Caco-2 (cell line): ENCODE data around the gene FRMD6. TPM values are rescaled to one million over a fixed set of nuclear protein-coding genes. Genes with fewer than 3 reads are reported as not detected.

ENCODE experiments used
- BruUV-seq: library from RNA; stranded (reverse); fragments of 400-500 nt; replicated peaks from 2 replicates; lab custom pipeline; 2021; lab: Mats Ljungman, UMichigan
- CTCF ChIA-PET: fragments of 300-600 bp; sonication (Branson Sonifier 250); formaldehyde crosslinking; loops from one replicate; lab custom pipeline; 2022; ENCODE audit warnings: antibody characterized with exemption; lab: Charles Lee
- POLR2A ChIA-PET: fragments of 300-600 bp; sonication (Branson Sonifier 250); formaldehyde crosslinking; loops from one replicate; lab custom pipeline; 2022; ENCODE audit warnings: antibody characterized with exemption; lab: Charles Lee
- DNase-seq, 2 experiments: peaks; one replicate each; pipeline versions ENCODE4 v3.0.0 to v3.0.0-alpha.2; 2020 to 2022
- H3K27me3 ChIP-seq: replicated peaks from 2 replicates; pipeline ENCODE4 v1.6.0; 2011; ENCODE audit warnings: low read length; ENCODE audit not compliant: control insufficient read depth, insufficient read depth
- H3K36me3 ChIP-seq: 2 replicates; pipeline ENCODE4 v1.5.1; 2011; ENCODE audit warnings: low read length; ENCODE audit not compliant: control insufficient read depth, insufficient read depth
- H3K4me1 ChIP-seq: fragments of 250-450 bp; sonication (Bioruptor Pico); 2 replicates; pipeline ENCODE4 v1.5.1; 2020; ENCODE audit warnings: mild to moderate bottlenecking
- H3K4me3 ChIP-seq: 2 replicates; pipeline ENCODE4 v1.5.1; 2011; ENCODE audit warnings: low read depth, mild to moderate bottlenecking, control low read depth, low read length
- H3K9me3 ChIP-seq: fragments of 250-450 bp; sonication (Bioruptor Pico); 2 replicates; pipeline ENCODE4 v1.5.1; 2020; ENCODE audit warnings: mild to moderate bottlenecking, moderate library complexity
- H3K27ac Mint-ChIP-seq: one replicate; pipeline ENCODE4 v1.8.0; 2022; ENCODE audit warnings: mixed read lengths; ENCODE audit not compliant: unreplicated experiment
- H3K27me3 Mint-ChIP-seq: one replicate; pipeline ENCODE4 v1.8.0; 2022; ENCODE audit warnings: mixed read lengths; ENCODE audit not compliant: insufficient read depth, unreplicated experiment
- H3K36me3 Mint-ChIP-seq: one replicate; pipeline ENCODE4 v1.8.0; 2022; ENCODE audit warnings: mild to moderate bottlenecking, mixed read lengths; ENCODE audit not compliant: insufficient read depth, unreplicated experiment
- H3K4me1 Mint-ChIP-seq: one replicate; pipeline ENCODE4 v1.8.0; 2022; ENCODE audit warnings: low read depth, mixed read lengths; ENCODE audit not compliant: unreplicated experiment
- H3K4me3 Mint-ChIP-seq: one replicate; pipeline ENCODE4 v1.8.0; 2022; ENCODE audit warnings: mild to moderate bottlenecking, moderate library complexity, mixed read lengths; ENCODE audit not compliant: unreplicated experiment
- H3K9me3 Mint-ChIP-seq: one replicate; pipeline ENCODE4 v1.8.0; 2022; ENCODE audit warnings: mixed read lengths; ENCODE audit not compliant: unreplicated experiment
- intact Hi-C: fragments of 100-400 bp; cut with micrococcal nuclease; formaldehyde crosslinking; loops from one replicate; pipeline ENCODE4 v1.10.0; 2022; ENCODE audit not compliant: unreplicated experiment
- total RNA-seq: library from RNA; stranded (reverse); gene quantifications from 2 replicates; pipeline ENCODE4 v1.2.3, GENCODE V29; 2022
- TF ChIP-seq, protein P1 (sequence below), 2 experiments: fragments of 200-600 bp in 1 of 2; IDR thresholded peaks; 1 replicate in 1 of 2; 2 replicates in 1 of 2; pipeline versions ENCODE4 v1.5.1 to v1.8.0; 2011 to 2022; ENCODE audit warnings: antibody characterized with exemption in 1 of 2, control low read depth in 1 of 2, inconsistent platforms in 1 of 2, low read depth in 1 of 2, low read length in 1 of 2, mild to moderate bottlenecking in 1 of 2, moderate library complexity in 1 of 2; ENCODE audit not compliant: insufficient read depth in 1 of 2, severe bottlenecking in 1 of 2, unreplicated experiment in 1 of 2

The FRMD6 gene
- total RNA-seq, 1 experiment from 2014 or later = 35.7 TPM

DNA sequence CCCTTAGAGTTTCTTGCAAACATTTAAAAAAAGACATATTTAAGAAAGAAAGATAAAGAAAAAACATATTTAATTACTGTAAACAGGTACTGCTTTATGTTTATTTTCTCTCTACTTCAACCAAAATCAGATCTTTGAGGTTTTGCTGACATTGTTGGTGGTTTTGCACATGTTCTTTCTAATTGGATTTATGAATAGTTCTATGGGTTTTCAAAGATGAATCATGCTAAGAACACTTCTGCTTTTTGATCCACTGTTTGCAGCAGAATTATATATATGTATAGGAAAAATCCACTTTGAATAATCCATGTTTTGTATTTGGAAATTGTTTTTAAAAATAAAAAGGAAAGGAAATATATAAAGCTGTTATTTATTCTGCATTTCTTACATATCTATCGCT is 78.4 kb downstream of the FRMD6 start:
- BruUV-seq = no TSS peak
- Mint-ChIP-seq H3K36me3 (peaks cover 56% of the 10 kb centered on the region), H3K4me3 (no peak overlapping the region), H3K9me3 (no peaks in the 10 kb centered on the region), H3K27ac (no peak overlapping the region), H3K27me3 (no peaks in the 10 kb centered on the region), H3K4me1 (no peaks in the 10 kb centered on the region)
- Histone ChIP-seq H3K4me3 (no peak overlapping the region), H3K4me1 (no peaks in the 10 kb centered on the region), H3K27me3 (no peaks in the 10 kb centered on the region), H3K36me3 (no peaks in the 10 kb centered on the region; the same call in none of the 2 replicates), H3K9me3 (no peaks in the 10 kb centered on the region)
- intact Hi-C loops = no loop called here
- no peak for DNase-seq
- ChIA-PET CTCF (no interaction called here), POLR2A (no interaction called here)
- TF ChIP-seq, protein P1, sequence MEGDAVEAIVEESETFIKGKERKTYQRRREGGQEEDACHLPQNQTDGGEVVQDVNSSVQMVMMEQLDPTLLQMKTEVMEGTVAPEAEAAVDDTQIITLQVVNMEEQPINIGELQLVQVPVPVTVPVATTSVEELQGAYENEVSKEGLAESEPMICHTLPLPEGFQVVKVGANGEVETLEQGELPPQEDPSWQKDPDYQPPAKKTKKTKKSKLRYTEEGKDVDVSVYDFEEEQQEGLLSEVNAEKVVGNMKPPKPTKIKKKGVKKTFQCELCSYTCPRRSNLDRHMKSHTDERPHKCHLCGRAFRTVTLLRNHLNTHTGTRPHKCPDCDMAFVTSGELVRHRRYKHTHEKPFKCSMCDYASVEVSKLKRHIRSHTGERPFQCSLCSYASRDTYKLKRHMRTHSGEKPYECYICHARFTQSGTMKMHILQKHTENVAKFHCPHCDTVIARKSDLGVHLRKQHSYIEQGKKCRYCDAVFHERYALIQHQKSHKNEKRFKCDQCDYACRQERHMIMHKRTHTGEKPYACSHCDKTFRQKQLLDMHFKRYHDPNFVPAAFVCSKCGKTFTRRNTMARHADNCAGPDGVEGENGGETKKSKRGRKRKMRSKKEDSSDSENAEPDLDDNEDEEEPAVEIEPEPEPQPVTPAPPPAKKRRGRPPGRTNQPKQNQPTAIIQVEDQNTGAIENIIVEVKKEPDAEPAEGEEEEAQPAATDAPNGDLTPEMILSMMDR (IDR thresholded peaks at IDR 0.05; ENCODE audit: insufficient read depth in 1 of 2, low read depth in 1 of 2, low read length in 1 of 2, severe bottlenecking in 1 of 2, unreplicated experiment in 1 of 2) = no peak

DNA sequence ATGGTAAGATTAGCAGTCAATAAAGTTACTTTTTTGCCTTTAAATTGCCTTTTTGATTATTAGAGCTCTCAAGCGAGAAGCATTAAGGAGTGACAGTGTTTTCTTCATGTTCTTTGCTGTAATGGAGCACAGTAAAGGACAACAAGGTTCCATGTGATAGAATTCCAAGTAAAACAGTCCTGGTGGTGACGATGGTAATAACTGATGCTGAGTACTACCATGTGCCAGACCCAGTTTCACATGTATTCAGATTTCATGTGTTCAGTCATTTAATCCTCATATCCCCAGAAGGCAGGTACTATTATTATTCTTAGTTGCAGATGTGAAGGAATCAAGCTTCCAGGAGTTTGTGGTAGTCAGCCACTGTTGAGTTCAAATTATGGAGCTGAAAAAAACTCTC is 79.0 kb downstream of the FRMD6 start:
- Histone ChIP-seq H3K36me3 (no peaks in the 10 kb centered on the region; the same call in 1 of the 2 replicates), H3K27me3 (no peaks in the 10 kb centered on the region), H3K9me3 (no peaks in the 10 kb centered on the region), H3K4me3 (no peak overlapping the region), H3K4me1 (no peaks in the 10 kb centered on the region)
- H3K4me1 Mint-ChIP-seq = no peaks in the 10 kb centered on the region
- no peaks in the 10 kb centered on the region for H3K9me3 Mint-ChIP-seq
- BruUV-seq = no TSS peak
- peaks cover 50% of the 10 kb centered on the region for H3K36me3 Mint-ChIP-seq
- H3K27ac Mint-ChIP-seq = no peak overlapping the region
- POLR2A ChIA-PET = no interaction called here
- DNase-seq = no peak
- CTCF ChIA-PET = no interaction called here
- TF ChIP-seq, protein P1 (IDR thresholded peaks at IDR 0.05; ENCODE audit: insufficient read depth in 1 of 2, low read depth in 1 of 2, low read length in 1 of 2, severe bottlenecking in 1 of 2, unreplicated experiment in 1 of 2) = no peak
- H3K4me3 Mint-ChIP-seq = no peak overlapping the region
- intact Hi-C loops = no loop called here
- H3K27me3 Mint-ChIP-seq = no peaks in the 10 kb centered on the region

DNA sequence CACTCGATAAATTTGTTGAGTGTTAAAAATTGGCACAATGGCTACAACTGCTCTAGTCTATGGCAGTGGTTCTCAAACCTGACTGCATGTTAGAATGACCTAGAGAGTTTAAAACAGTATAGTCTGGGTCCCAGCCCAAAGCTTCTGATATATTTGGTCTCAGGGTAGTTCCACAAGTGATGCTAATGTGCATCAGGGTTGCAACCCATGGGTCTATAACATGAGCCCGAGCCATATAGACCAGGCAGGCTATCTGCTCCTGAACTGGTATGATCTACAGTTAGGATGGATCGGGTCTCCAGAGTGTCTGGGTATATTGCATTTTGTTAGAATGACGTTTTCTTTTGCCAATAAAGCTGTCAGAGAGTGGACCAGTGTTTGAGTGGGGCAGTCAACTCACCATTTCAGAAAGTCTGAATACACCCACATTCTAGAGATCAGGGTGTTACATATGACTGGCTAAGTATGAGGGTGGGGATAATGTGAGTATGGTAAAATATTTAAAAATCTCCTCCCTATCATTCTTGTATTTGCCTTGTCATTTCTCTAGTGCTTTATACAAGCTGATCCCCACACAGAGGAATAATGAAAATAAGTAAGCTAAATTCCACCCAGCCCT is 80.9 kb downstream of the FRMD6 start:
- BruUV-seq = no TSS peak
- ChIA-PET POLR2A (no interaction called here), CTCF (no interaction called here)
- Mint-ChIP-seq H3K36me3 (peaks cover 31% of the 10 kb centered on the region), H3K4me3 (no peak overlapping the region), H3K9me3 (no peaks in the 10 kb centered on the region), H3K4me1 (no peaks in the 10 kb centered on the region), H3K27ac (no peak overlapping the region), H3K27me3 (no peaks in the 10 kb centered on the region)
- no peaks in the 10 kb centered on the region for H3K36me3 ChIP-seq
- no peaks in the 10 kb centered on the region for H3K9me3 ChIP-seq
- no peaks in the 10 kb centered on the region for H3K4me1 ChIP-seq
- no peak for DNase-seq
- intact Hi-C loops = no loop called here
- no peak overlapping the region for H3K4me3 ChIP-seq
- TF ChIP-seq, protein P1 (IDR thresholded peaks at IDR 0.05; ENCODE audit: insufficient read depth in 1 of 2, low read depth in 1 of 2, low read length in 1 of 2, severe bottlenecking in 1 of 2, unreplicated experiment in 1 of 2) = no peak
- H3K27me3 ChIP-seq = no peaks in the 10 kb centered on the region
